Smooth muscle cell (in vitro differentiated cells): ENCODE results near the gene PRR13. TPM values are rescaled to one million over a fixed set of nuclear protein-coding genes. Genes with fewer than 3 reads are reported as not detected.
"Not testable (repeated sequence)": the region's sequence is repeated elsewhere in the genome, so short reads cannot be mapped to it uniquely, and the experiment has no call there.

ENCODE experiments used
- DNase-seq: peaks from one replicate; lab custom pipeline; 2025; ENCODE audit not compliant: unreplicated experiment; lab: John Stamatoyannopoulos, UW
- H2AFZ ChIP-seq: fragments of 200-600 bp; sonication (generic); 2 replicates; pipeline ENCODE4 v1.6.0; 2016; ENCODE audit warnings: antibody characterized with exemption, low read depth, mild to moderate bottlenecking
- H3F3A ChIP-seq: fragments of 200-600 bp; sonication (generic); 2 replicates; pipeline ENCODE4 v1.6.0; 2017; ENCODE audit warnings: antibody characterized with exemption, low read depth
- H3K27ac ChIP-seq: fragments of 200-600 bp; sonication (generic); 2 replicates; pipeline ENCODE4 v1.5.1; 2016; ENCODE audit warnings: low read depth, mild to moderate bottlenecking
- H3K27me3 ChIP-seq: fragments of 200-600 bp; sonication (generic); 2 replicates; pipeline ENCODE4 v1.6.1; 2016; ENCODE audit warnings: low read depth, mild to moderate bottlenecking
- H3K36me3 ChIP-seq: fragments of 200-600 bp; sonication (generic); 2 replicates; pipeline ENCODE4 v1.5.1; 2016; ENCODE audit warnings: low read depth
- H3K4me1 ChIP-seq: fragments of 200-600 bp; sonication (generic); 2 replicates; pipeline ENCODE4 v1.5.1; 2016; ENCODE audit warnings: low read depth
- H3K4me2 ChIP-seq: fragments of 200-600 bp; sonication (generic); 2 replicates; pipeline ENCODE4 v1.6.0; 2016; ENCODE audit warnings: mild to moderate bottlenecking
- H3K4me3 ChIP-seq: fragments of 200-600 bp; sonication (generic); 2 replicates; pipeline ENCODE4 v1.5.1; 2016; ENCODE audit warnings: mild to moderate bottlenecking
- H3K79me2 ChIP-seq: fragments of 200-600 bp; sonication (generic); 2 replicates; pipeline ENCODE4 v1.6.0; 2016; ENCODE audit warnings: low read depth, mild to moderate bottlenecking
- H3K9ac ChIP-seq: fragments of 200-600 bp; sonication (generic); 2 replicates; pipeline ENCODE4 v1.6.0; 2016; ENCODE audit warnings: low read depth
- H3K9me3 ChIP-seq: fragments of 200-600 bp; sonication (generic); replicated peaks from 2 replicates; pipeline ENCODE4 v1.5.1; 2016; ENCODE audit warnings: low read depth
- H4K20me1 ChIP-seq: fragments of 200-600 bp; sonication (generic); 2 replicates; pipeline ENCODE4 v1.6.0; 2016; ENCODE audit warnings: low read depth
- CTCF ChIP-seq: fragments of 200-600 bp; sonication (generic); IDR thresholded peaks from 2 replicates; pipeline ENCODE4 v1.5.1; 2017; ENCODE audit warnings: borderline replicate concordance, mild to moderate bottlenecking, antibody characterized with exemption; ENCODE audit not compliant: insufficient read depth, poor library complexity, severe bottlenecking
- WGBS: methylation state at CpG from one replicate; pipeline ENCODE4 v1.1.7; 2016; ENCODE audit warnings: low lambda C conversion rate; 5-methylcytosine and 5-hydroxymethylcytosine counted together
- polyA plus RNA-seq: library from polyadenylated mRNA; unstranded; fragments of >200 nt; fragmentation: Nextera tagmentation; extraction: Ambion mirVana; gene quantifications from 2 replicates; pipeline ENCODE4 v1.2.1, GENCODE V29; 2016
- total RNA-seq: library from RNA; depleted of rRNA; stranded (reverse); fragments of >200 nt; gene quantifications from 2 replicates; pipeline ENCODE4 v1.2.3, GENCODE V29; 2014

Gene PRR13
- 45.7 and 65.3 TPM in 2 replicates for total RNA-seq
- 176 and 181 TPM in 2 replicates for polyA plus RNA-seq

GRCh38 chr12:53441040-53441833 lies at the start of gene PRR13:
PRR13 (plus strand) TSS chr12:53441734; CDS start chr12:53442715, 981 bp downstream.
- Histone ChIP-seq H3K4me2 (peak within 1 kb of the TSS; percentile 91), H2AFZ (peak within 1 kb of the TSS; percentile 91), H3F3A (peaks cover 4% of the 10 kb centered on the region), H3K9me3 (no peaks in the 10 kb centered on the region), H3K9ac (peak within 1 kb of the TSS; percentile 85), H3K4me3 (peak within 1 kb of the TSS; percentile 87), H3K36me3 (no peaks in the 10 kb centered on the region), H3K4me1 (peaks cover 7% of the 10 kb centered on the region), H3K27me3 (no peaks in the 10 kb centered on the region), H4K20me1 (no peaks in the 10 kb centered on the region), H3K27ac (peak within 1 kb of the TSS; percentile 72), H3K79me2 (peaks cover 14% of the 10 kb centered on the region)
- 2% methylated on average over 30 of the region's 31 CpGs for WGBS
- DNase-seq, result peak; percentile 93
- no peak for TF ChIP-seq CTCF

- no peak overlapping the region for H2AFZ ChIP-seq
- H3F3A ChIP-seq, result no peaks in the 10 kb centered on the region
- 99% methylated on average over 7 of the region's 7 CpGs for WGBS
- H3K79me2 ChIP-seq, result peaks cover 81% of the 10 kb centered on the region
- H3K4me1 ChIP-seq, result no peaks in the 10 kb centered on the region
- no peak overlapping the region for H3K4me3 ChIP-seq
- no peaks in the 10 kb centered on the region for H3K27me3 ChIP-seq
- TF ChIP-seq CTCF, result no peak
- DNase-seq, result no peak
- H3K9ac ChIP-seq, result no peak overlapping the region
- no peaks in the 10 kb centered on the region for H3K9me3 ChIP-seq
- no peaks in the 10 kb centered on the region for H3K36me3 ChIP-seq
- no peak overlapping the region for H3K27ac ChIP-seq
- H3K4me2 ChIP-seq, result no peak overlapping the region
- H4K20me1 ChIP-seq, result peaks cover 92% of the 10 kb centered on the region
These were observed 41.6 kb upstream of the PRR13 start for GRCh38 chr12:53399896-53400295.

GRCh38 chr12:53402351-53402750 lies 39.2 kb upstream of the PRR13 start:
- H3F3A ChIP-seq, H3K36me3 ChIP-seq, H3K9me3 ChIP-seq, H3K27me3 ChIP-seq, DNase-seq, H3K4me3 ChIP-seq, H3K4me1 ChIP-seq, H3K27ac ChIP-seq, H2AFZ ChIP-seq, H3K4me2 ChIP-seq, H3K9ac ChIP-seq: not testable (repeated sequence)
- H4K20me1 ChIP-seq, result peaks cover 85% of the 10 kb centered on the region
- WGBS, result 99% methylated on average over 16 of the region's 16 CpGs
- H3K79me2 ChIP-seq, result peaks cover 62% of the 10 kb centered on the region

- Histone ChIP-seq H2AFZ (no peak overlapping the region), H3K4me3 (no peak overlapping the region), H4K20me1 (peaks cover 80% of the 10 kb centered on the region), H3K4me1 (no peaks in the 10 kb centered on the region), H3K9me3 (no peaks in the 10 kb centered on the region), H3K9ac (no peak overlapping the region), H3K36me3 (no peaks in the 10 kb centered on the region), H3F3A (no peaks in the 10 kb centered on the region), H3K27ac (no peak overlapping the region), H3K79me2 (peaks cover 57% of the 10 kb centered on the region), H3K27me3 (no peaks in the 10 kb centered on the region), H3K4me2 (no peak overlapping the region)
- no peak for DNase-seq
- WGBS, result 98% methylated on average over 7 of the region's 7 CpGs
- TF ChIP-seq CTCF, result no peak
These were observed 38.7 kb upstream of the PRR13 start for GRCh38 chr12:53402871-53403270.
